AG08396 (cell line): Measurements from ENCODE around the gene CACNA2D3.

Source experiments
- DNase-seq: peaks from one replicate; pipeline ENCODE4 v3.0.0; 2012; ENCODE audit warnings: low spot score, mixed read lengths

The CACNA2D3 gene

DNA sequence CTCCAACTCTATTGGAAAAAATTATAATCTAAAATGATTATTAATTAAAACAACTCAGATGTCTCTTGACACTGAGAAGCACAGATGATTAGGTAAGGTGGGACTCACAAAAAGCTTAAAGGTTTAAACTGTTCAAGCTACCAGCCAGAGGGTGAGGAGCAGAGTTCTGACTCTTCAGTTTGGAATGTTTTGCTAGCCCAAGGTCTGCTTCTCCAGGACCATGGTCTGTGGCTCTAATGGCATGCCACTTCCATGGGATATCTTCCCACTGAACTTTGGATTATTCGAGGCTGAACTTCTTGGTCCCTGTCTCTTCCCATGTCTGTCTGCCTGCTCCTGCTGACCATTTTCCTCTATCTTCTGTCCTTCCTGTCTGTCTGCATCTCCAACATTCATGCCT, 49.2 kb downstream of the CACNA2D3 start:
- DNase-seq, result no peak

- DNase-seq, result no peak
Measured at GRCh38 chr3:54171951-54172350, 49.6 kb downstream of the CACNA2D3 start.

DNA sequence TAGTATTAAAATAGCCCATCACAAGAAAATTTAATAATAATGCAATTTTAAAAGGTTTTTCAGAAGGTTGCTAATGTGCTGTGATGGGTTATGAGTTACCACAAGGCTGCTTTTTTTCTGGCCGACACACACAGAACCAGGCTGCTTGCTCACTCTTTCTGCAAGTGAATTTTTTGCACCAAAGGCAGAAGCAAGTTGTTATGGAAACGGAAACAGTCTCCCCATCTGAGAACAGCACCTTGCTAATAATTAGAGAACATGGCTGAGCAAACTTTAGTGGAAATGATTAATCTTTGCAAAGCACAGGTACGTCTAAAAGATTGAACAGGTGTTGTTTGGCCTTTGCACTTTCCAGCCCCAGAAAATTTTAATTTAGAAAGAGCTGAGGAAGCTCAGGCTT, 51.0 kb downstream of the CACNA2D3 start:
- no peak for DNase-seq

DNA sequence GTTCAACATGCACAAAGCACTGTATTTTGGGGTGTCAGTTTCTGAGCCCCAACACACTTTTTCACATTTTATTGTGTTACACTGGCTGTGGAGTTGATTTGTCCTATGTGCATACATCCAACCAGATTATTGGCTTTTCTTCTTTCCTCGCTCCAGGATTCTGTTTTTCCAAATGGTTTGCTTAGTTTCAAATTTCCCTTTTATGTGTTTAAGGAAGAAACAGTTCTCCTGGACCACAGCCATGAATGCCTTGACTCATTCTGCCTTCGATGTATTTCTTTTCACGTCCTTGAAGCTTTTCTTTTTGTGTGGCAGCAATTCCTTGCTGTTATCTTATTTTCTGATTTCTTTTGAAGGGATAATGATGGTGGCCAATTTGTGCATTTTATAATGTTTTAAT, 53.8 kb downstream of the CACNA2D3 start:
- DNase-seq, result no peak

- no peak for DNase-seq
Measured at GRCh38 chr3:54177816-54178215, 55.5 kb downstream of the CACNA2D3 start.

- DNase-seq, result no peak
Measured at GRCh38 chr3:54178376-54178775, 56.0 kb downstream of the CACNA2D3 start.

DNA sequence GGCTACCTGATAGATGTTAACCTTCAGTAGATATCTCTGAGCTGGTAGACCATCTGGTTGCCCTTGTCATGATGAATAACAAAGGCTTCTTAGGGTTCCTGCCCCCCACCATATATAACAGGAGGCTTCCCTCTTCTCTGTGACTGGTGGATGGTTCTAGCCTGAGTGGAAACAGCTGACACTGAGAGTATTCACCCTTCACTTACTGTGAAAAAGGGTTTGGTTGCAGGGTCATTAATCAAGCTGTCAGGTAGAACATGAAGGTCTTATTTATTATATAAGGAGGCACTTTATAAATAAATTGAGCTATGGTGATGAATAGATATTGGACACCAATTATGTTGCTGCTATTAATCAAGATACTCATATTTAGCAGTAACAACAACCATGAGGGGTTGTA, 58.6 kb downstream of the CACNA2D3 start:
- DNase-seq, result no peak

DNA sequence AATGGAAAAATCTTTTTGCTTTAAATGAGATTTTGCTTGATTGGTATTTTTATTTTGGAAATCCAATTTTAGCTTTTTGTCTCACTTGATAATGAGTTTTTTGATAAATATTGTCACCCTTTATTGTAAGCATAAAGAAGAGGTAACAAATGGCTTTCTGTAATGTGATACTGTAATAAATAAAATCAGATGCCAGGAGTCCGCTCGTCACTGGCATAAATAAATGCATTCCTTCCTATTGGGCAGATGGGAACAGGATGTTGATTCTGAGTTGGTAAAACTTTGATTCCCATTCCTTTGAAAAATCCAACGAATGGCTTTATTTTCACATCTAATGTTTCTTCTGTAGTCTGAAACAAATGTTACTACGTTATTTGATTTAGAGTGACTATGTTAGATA, 59.9 kb downstream of the CACNA2D3 start:
- no peak for DNase-seq

DNA sequence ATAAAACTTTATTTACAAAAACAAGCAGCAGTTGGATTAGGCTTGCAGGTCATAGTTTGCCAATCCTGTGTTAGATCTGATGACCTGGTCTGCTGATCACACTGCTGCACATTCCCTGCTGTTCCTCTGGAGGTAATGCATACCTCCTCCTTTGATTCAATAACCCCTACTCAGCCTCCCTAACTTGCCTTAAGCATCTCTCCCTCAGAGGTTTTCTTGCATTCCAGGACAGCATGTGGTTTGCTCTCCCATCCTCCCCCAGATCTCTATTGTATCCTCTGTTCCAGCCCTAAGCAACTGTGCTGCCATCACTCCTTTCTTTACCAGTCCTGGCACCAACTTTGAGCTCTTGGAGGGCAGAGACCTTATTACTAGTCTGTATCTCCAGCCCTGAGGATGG, 63.4 kb downstream of the CACNA2D3 start:
- no peak for DNase-seq

- DNase-seq, result peak; percentile 42
Measured at GRCh38 chr3:54188176-54188791, 65.9 kb downstream of the CACNA2D3 start.

DNA sequence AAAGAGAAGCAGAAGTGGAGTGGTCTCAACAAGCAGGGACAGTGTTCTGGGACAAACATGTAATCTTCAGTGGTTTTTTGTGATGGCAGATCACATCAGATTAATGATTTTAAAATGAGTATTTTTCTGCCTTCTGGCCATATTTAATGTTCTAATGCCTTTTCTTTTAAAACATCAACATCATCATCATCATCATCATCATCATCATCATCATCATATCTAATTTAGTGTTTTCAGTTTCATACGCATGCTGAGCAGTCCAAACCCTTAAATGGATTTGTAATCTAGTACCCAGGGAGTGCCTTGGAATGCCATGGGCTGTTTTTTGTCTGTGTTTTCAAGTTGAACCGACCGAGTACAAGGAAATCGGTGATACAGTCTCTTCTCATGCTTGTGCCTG, 68.9 kb downstream of the CACNA2D3 start:
- DNase-seq, result no peak

- DNase-seq, result no peak
Measured at GRCh38 chr3:54192026-54192425, 69.7 kb downstream of the CACNA2D3 start.

GRCh38 chr3:54193093-54193492, 70.7 kb downstream of the CACNA2D3 start:
- no peak for DNase-seq

- no peak for DNase-seq
Measured at GRCh38 chr3:54196360-54196991, 74.1 kb downstream of the CACNA2D3 start.

DNA sequence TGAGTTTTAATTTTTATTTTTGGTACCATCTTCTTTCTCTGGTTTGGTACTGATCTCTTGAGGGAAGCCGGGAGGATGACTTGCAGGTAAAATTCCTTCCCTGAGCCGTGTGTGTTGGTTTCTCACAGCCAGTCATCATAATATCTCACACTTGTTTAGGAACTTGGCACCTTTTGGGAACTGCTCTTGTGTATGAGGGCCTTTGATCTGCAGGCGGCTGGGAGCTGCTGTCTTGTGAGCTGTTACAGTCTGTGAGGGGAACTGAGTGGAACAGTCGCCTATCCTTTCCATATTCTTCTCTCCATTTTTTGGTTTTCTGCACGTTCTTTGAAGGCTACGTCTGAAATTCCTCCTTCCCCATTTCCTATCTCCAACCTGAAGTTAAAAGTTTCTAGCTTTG, 75.2 kb downstream of the CACNA2D3 start:
- no peak for DNase-seq

DNA sequence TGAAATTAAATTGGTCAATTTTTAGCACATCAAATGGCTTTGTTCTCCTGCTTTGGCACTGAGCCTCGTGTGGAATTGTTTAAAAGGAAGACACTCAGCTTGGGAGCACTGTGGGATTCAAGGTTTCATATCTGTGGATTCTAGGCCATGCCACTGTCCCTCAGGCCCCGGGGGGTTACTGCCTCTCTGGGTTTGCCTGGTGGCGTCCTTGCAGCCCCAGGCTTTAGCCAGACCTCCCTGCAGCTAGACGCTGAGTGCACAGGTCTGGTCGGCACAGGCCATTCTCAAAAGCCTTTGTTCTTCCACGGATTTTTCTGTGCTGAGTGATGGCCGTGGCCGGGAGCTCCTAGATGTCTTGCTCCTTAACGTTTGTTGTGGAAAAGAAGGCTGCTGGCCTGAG, 76.2 kb downstream of the CACNA2D3 start:
- no peak for DNase-seq

- DNase-seq, result no peak
Measured at GRCh38 chr3:54202054-54202453, 79.7 kb downstream of the CACNA2D3 start.

GRCh38 chr3:54202651-54203248, 80.4 kb downstream of the CACNA2D3 start:
- DNase-seq, result no peak

DNA sequence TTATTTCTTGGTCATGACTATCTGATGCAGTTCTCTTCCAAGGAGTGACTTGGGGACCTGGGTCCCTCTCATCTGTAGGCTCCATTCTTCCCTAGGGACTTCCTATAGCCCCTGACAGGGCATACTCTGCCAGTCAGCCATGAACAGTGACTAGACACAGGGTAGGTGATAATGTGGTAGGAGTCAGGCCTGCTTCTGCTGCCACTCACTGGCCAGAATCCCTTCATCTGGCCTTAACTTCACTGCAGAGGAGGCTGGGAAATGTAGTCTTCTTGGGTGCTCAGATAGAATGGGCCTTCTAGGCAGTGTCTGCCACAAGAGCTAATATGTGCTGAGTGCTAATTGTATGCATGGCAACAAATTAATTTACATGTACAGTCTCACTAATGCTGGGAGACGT, 84.5 kb downstream of the CACNA2D3 start:
- no peak for DNase-seq

GRCh38 chr3:54211097-54211496, 88.7 kb downstream of the CACNA2D3 start:
- DNase-seq, result no peak

DNA sequence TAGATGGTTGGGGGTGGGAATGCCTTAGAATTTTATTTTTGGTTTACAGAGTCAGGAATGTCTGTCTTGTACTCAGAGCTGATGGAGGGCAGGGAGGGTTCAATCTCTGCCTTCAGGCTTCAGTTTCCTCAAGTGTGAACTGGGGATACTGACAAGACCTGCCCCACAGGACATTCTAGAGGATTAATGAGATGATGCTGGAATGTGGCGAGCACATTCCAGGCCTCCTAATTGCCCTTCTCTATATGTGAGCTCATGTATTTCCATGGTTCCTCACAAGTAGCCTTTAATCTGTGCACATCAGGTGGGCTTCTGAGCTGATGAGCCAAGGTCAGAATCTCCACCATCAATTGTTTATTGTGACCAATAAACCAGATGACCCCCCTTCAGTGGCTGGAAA, 90.4 kb downstream of the CACNA2D3 start:
- no peak for DNase-seq

DNA sequence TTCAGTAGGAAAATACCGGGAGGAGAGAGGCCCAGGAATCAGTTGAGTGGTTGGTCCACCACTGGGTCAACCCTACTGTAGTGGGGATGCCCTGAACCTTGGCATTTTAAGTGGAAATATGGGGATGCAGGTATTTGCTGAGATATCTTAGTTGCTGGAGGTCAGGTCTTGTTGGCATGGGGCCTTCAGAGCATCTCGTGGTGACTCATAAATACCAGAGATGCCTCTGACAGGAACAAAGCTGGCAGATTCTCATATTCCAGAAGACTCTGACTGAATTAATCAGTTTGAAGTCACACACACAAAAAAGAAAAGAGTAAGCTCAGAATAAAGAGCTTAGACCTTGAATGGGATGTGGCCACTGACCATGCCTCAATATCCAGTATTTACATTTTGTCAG, 91.6 kb downstream of the CACNA2D3 start:
- no peak for DNase-seq

GRCh38 chr3:54214845-54215244, 92.5 kb downstream of the CACNA2D3 start:
- DNase-seq, result no peak

DNA sequence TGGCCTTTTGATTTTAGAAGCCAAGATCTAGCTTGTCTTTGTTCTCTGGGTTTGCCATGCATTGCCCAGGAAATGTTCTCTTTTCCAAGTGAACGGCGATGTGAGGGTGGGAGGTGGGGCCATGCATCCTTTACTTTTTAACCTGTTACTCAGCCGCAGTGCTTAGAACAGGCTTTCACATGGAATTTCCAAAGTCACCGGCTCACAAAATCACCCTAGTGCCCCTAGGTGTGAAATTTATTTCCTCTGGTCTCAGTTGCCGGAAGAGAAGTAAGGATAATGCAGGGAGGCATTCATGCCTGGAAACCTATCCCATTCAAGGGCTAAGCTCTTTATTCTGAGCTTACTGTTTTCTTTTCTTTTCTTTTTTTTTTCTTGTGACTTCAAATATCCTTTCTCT, 93.2 kb downstream of the CACNA2D3 start:
- no peak for DNase-seq
